Measurements from ENCODE around the gene ROS1.
A peak's percentile ranks its signal among the peaks of the same experiment; 100 is the strongest.

The ROS1 gene

DNA sequence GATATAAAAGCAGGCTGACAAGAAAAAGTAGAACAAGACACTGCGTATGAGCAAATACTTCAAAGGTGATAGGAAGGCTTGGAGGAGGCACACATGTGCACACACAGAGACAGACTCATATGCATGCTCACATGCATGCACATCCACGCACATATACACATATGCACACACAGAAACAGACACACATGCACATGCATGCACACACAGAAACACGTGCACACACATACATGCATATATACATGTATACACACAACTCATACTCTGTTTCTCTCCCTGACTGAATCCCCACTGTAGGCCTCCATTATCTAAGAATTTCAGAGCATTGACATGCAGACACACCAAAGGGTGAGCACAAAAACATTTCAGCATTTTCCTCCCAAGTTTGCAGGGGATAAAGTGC lies 116.7 kb downstream of the ROS1 start:
- no peak for DNase-seq (ENCODE audit: low read depth)

GRCh38 chr6:117307655-117308054 lies 118.1 kb downstream of the ROS1 start:
- no peak for DNase-seq (ENCODE audit: low read depth)

DNA sequence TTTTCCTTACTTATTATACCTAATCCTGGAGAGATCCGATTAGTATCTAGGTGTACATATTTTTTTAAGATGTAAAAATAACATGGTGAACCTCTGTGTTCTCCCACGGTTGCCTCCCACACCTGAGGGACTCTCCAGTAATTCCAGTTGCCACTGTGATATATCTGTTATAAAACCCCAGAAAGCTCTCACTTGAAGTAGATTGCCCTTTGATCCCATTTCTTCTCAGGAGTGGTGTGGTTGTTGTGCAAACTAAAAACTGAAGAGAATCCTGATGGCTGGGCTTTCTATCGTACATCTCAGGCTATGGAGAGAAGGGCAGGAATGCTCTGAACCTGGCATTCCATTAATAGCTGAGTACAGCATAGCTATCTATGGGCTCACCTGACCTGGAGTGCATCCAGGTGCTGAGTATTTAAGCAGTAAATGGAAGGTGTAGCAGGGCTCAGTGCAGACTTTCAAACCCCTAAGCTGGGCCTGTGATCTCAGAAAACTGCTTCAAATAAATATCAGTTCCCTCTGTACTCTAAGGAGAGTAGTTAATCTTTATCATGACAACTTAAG lies 119.4 kb downstream of the ROS1 start:
- DNase-seq (ENCODE audit: low read depth), result no peak

DNA sequence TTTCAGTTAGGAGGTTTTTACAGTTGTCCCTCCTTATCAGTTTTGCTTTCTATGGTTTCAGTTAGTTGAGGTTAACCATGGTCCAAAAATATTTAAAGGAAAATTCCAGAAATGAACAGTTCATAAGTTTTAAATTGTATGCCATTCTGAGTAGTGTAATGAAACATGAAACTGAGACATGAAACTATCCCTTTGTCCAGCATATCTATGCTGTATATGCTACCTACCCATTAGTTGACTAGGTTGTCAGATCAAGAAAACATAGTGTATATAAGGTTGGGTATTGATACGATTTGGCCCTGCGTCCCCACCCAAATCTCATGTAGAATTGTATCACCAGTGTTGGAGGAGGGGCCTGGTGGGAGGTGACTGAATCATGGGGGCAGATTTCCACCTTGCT lies 121.3 kb downstream of the ROS1 start:
- DNase-seq (ENCODE audit: low read depth), result no peak

GRCh38 chr6:117303323-117303722 lies 122.4 kb downstream of the ROS1 start:
- no peak for DNase-seq (ENCODE audit: low read depth)

- DNase-seq (ENCODE audit: low read depth), result peak; percentile 6
Measured at GRCh38 chr6:117298941-117299340, 126.8 kb downstream of the ROS1 start.

DNA sequence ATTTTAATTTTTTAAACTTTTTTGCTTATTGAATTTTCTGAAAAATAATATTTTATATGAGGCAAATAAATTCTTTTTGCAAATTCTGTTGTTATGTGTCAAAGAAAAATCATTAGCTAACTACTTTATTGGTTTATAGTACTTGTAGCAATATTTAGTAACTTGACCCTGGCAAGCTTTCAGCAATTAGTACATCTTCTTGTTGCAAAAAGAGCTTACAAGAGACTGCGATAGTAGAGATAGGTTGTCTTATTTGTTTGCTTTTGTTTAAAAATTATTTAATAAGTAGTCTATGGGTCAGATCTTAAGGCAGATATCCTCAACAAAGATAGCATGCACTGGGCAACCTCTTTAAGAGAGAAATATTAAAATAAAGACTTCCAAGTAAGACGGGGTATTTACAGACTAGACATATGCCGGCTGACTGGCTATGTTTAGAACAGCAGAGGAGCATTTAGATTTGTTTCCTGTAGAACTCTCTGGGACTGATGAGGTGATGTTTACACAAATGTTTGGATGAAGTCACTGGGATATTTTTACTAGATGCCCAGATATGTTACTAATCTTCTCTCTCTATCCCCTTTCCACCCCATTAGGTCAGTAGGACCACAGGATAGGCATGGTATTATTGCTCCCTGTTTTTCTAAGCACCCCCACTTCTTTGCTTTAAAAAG lies 135.4 kb downstream of the ROS1 start:
- DNase-seq (ENCODE audit: low read depth), result no peak

DNA sequence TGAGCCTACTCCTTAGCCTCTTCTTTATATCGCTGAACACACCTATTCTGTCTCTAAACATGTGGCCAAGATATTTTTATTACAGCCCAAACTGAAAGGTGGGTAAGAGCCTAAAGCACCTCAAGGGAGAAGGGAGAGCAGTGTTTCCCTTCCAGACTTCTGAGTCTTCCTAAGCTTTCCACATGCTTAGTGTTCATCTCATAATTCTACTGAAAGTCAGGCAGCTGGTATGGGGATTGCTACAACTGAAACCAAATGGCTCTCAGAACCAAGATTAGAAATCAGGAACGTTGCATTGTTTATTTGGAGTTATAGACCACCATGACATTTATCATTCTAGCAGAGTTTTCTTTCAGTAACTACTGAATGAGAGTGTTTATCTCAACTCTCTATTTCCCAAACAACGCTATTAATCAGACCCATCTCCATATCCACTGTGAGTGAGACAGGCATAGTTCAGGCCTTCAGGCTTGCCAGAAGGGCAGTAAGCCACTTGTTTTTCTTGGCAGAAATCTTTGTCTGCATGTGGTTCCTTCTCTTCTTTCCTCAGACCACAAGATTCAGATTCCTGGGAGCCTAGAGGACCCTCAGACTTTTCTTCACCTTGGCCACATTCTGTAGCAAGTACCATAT lies 137.5 kb downstream of the ROS1 start:
- no peak for DNase-seq (ENCODE audit: low read depth)

DNA sequence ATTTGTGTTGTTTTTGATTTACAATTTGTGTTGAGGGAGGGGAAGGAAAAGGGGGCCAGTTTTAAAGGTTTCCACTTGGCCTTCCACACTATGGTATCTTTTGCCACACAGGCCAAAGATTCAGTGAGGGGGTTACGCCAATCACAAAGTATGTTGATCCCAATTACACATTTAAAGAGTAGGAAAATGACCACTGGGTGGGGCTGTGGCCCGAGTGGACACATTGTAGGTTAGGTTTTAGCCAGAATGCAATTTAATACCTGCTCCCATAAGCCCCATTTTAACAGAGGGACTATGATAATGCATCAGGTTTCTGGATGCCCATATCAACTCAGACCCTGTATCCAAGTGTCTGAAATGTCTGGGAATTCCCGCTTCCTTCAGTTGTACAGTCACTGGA lies 144.8 kb downstream of the ROS1 start:
- DNase-seq (ENCODE audit: low read depth), result peak; percentile 30

DNA sequence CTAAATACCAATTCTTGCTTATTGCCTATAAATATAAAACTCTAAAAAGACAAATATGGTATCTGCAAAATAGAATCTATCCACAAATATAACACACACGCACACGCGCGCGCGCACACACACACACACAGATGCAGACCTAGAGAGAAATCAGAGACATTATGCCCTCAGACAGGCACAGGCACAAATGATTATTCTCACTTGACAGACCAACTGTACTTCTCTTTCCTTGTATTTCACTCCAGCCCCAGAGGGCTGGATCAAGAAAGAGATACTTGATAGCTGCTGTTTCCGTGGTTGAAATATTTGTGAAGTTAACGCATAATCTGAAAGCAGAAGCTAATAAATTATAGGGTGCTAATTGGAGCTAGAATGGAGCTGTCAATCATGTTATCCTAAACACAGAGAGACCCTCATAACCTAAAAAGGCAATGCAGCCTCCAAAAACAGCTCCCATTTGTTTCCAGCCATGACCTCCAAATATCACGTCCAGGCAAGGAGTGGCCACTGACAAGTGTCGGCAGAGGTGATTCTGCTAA lies 148.9 kb downstream of the ROS1 start:
- no peak for DNase-seq (ENCODE audit: low read depth)

- no peak for DNase-seq (ENCODE audit: low read depth)
Measured at GRCh38 chr6:117275711-117276110, 150.0 kb downstream of the ROS1 start.

GRCh38 chr6:117275205-117275604 lies 150.5 kb downstream of the ROS1 start:
- DNase-seq (ENCODE audit: low read depth), result no peak

DNA sequence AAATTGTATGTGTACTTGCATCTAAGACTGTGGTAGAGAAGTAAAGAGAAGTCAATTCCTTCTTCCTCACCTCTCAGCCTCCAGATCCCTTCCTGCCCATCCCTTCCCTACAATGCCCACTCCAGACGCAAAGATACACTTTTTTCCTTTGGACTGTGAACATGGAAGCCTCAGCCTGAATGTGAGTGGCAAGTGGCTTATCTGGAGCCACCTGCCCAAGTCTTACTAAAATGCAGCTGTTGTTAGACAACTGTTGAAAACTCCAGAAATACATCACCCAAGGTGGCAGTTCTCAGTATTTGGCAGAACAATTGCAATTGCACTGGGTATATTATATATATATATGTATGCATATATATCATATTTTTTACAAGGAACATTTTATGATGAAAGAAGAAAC lies 152.9 kb downstream of the ROS1 start:
- no peak for DNase-seq (ENCODE audit: low read depth)

- no peak for DNase-seq (ENCODE audit: low read depth)
Measured at GRCh38 chr6:117272032-117272866, 153.5 kb downstream of the ROS1 start.

GRCh38 chr6:117270843-117271507 lies 154.8 kb downstream of the ROS1 start:
- DNase-seq (ENCODE audit: low read depth), result no peak

GRCh38 chr6:117270055-117270842 lies 155.5 kb downstream of the ROS1 start:
- DNase-seq (ENCODE audit: low read depth), result peak; percentile 14

DNA sequence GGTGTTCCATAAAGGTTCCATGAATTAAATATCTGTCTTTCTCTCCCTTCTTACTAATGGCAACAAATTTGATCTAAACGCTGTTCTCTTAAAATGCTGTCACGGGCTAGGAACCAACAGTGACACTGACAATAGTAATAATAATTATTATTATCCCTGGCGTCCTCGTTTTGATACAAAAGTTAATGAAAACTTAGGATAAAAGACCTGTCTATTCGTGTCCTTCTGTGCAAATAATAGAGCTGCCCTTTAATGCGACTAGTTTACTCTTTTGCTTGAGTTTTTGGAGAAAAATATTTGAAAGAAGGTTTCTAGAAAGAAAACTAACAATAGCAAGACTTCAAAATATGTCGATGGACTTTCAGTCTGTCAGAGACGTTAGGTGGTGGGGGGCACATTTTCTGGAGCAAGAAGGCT lies 156.1 kb downstream of the ROS1 start:
- no peak for DNase-seq (ENCODE audit: low read depth)

- DNase-seq (ENCODE audit: low read depth), result no peak
Measured at GRCh38 chr6:117268924-117269323, 156.8 kb downstream of the ROS1 start.

GRCh38 chr6:117267766-117268534 lies 157.8 kb downstream of the ROS1 start:
- DNase-seq (ENCODE audit: low read depth), result no peak

DNA sequence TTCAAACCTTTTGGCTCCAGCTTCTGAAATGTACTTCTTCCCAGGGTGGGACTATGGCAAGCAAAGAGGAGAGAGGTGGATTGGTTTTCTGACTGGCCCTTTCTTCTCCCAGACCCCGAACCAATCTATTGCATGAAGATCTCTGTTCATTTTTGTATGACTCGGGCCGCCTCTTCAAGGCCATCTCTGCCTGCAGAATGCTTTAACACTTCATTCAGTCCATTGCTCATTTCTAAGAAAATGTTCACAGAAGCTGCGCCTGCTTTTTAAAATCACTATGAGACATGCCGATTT lies 158.7 kb downstream of the ROS1 start:
- DNase-seq (ENCODE audit: low read depth), result no peak
